Neural progenitor cell (in vitro differentiated cells): ENCODE results near the gene ZNF597. TPM values are rescaled to one million over a fixed set of nuclear protein-coding genes. Genes with fewer than 3 reads are reported as not detected.
A peak's percentile ranks its signal among the peaks of the same experiment; 100 is the strongest.

Experiments used
- DNase-seq: peaks from one replicate; pipeline ENCODE4 v3.0.0-alpha.2; 2016; ENCODE audit warnings: low spot score
- H2AFZ ChIP-seq: fragments of 200-600 bp; sonication (generic); replicated peaks from 2 replicates; pipeline ENCODE4 v1.6.1; 2016; ENCODE audit warnings: antibody characterized with exemption
- H3F3A ChIP-seq: fragments of 200-600 bp; sonication (generic); 2 replicates; pipeline ENCODE4 v1.6.1; 2016; ENCODE audit warnings: antibody characterized with exemption, low read depth
- H3K27ac ChIP-seq: fragments of 200-600 bp; sonication (generic); 2 replicates; pipeline ENCODE4 v1.5.1; 2016; ENCODE audit warnings: mild to moderate bottlenecking
- H3K27me3 ChIP-seq: fragments of 200-600 bp; sonication (generic); 2 replicates; pipeline ENCODE4 v1.6.1; 2016; ENCODE audit warnings: mild to moderate bottlenecking, moderate library complexity
- H3K36me3 ChIP-seq: fragments of 200-600 bp; sonication (generic); 2 replicates; pipeline ENCODE4 v1.5.1; 2016
- H3K4me1 ChIP-seq: fragments of 200-600 bp; sonication (generic); 2 replicates; pipeline ENCODE4 v1.6.1; 2016; ENCODE audit warnings: mixed run types
- H3K4me2 ChIP-seq: fragments of 200-600 bp; sonication (generic); 2 replicates; pipeline ENCODE4 v1.6.1; 2016
- H3K4me3 ChIP-seq: fragments of 200-600 bp; sonication (generic); 2 replicates; pipeline ENCODE4 v1.5.1; 2016
- H3K79me2 ChIP-seq: fragments of 200-600 bp; sonication (generic); 2 replicates; pipeline ENCODE4 v1.6.1; 2016; ENCODE audit warnings: low read depth
- H3K9ac ChIP-seq: fragments of 200-600 bp; sonication (generic); 2 replicates; pipeline ENCODE4 v1.6.1; 2016
- H3K9me3 ChIP-seq: fragments of 200-600 bp; sonication (generic); 2 replicates; pipeline ENCODE4 v1.5.1; 2016; ENCODE audit warnings: low read depth
- H4K20me1 ChIP-seq: fragments of 200-600 bp; sonication (generic); 2 replicates; pipeline ENCODE4 v1.6.1; 2016; ENCODE audit warnings: low read depth
- H3K27ac Mint-ChIP-seq: 3 replicates; pipeline ENCODE4 v1.8.0; 2021; ENCODE audit warnings: mixed read lengths
- H3K27me3 Mint-ChIP-seq: 2 replicates; pipeline ENCODE4 v1.8.0; 2022; ENCODE audit warnings: low read depth, mild to moderate bottlenecking, inconsistent platforms, moderate library complexity, mixed read lengths; ENCODE audit not compliant: insufficient read depth
- H3K36me3 Mint-ChIP-seq: 3 replicates; pipeline ENCODE4 v1.8.0; 2021; ENCODE audit warnings: mixed read lengths
- H3K4me1 Mint-ChIP-seq: 3 replicates; pipeline ENCODE4 v1.8.0; 2021; ENCODE audit warnings: mixed read lengths
- H3K4me3 Mint-ChIP-seq: 3 replicates; pipeline ENCODE4 v1.8.0; 2021; ENCODE audit warnings: mild to moderate bottlenecking, moderate library complexity, mixed read lengths
- H3K9me3 Mint-ChIP-seq: 3 replicates; pipeline ENCODE4 v1.8.0; 2020; ENCODE audit warnings: mixed read lengths
- CTCF ChIP-seq: fragments of 200-600 bp; sonication (generic); IDR thresholded peaks from 2 replicates; pipeline ENCODE4 v1.5.1; 2017; ENCODE audit warnings: antibody characterized with exemption, mild to moderate bottlenecking
- EZH2 ChIP-seq: fragments of 200-600 bp; sonication (generic); IDR thresholded peaks from 2 replicates; pipeline ENCODE4 v1.6.1; 2017; ENCODE audit warnings: antibody characterized with exemption, mild to moderate bottlenecking, moderate library complexity
- EZH2phosphoT487 ChIP-seq: fragments of 200-600 bp; sonication (generic); IDR thresholded peaks from 2 replicates; pipeline ENCODE4 v1.6.1; 2017; ENCODE audit warnings: antibody characterized with exemption
- total RNA-seq: library from RNA; depleted of rRNA; stranded (reverse); fragments of >200 nt; gene quantifications from 2 replicates; pipeline ENCODE4 v1.2.3, GENCODE V29; 2015; ENCODE audit warnings: low replicate concordance

ZNF597 gene
- total RNA-seq, 1 donor from 2014 or later: 1.4 TPM

GRCh38 chr16:3458852-3459361 is 15.6 kb upstream of the ZNF597 start:
- H3K4me3 Mint-ChIP-seq: peak overlapping the region; percentile 96
- Histone ChIP-seq H3K4me2 (peak overlapping the region; percentile 89), H3K27me3 (no peaks in the 10 kb centered on the region), H3K4me3 (peak overlapping the region; percentile 93), H4K20me1 (peaks cover 38% of the 10 kb centered on the region), H2AFZ (no peak overlapping the region), H3K9ac (peak overlapping the region; percentile 85), H3K4me1 (peaks cover 35% of the 10 kb centered on the region), H3K27ac (peak overlapping the region; percentile 96), H3F3A (peaks cover 35% of the 10 kb centered on the region), H3K36me3 (no peaks in the 10 kb centered on the region), H3K9me3 (no peaks in the 10 kb centered on the region), H3K79me2 (peaks cover 57% of the 10 kb centered on the region)
- TF ChIP-seq EZH2 (no peak), CTCF (no peak), EZH2phosphoT487 (no peak)
- peaks cover 42% of the 10 kb centered on the region for H3K4me1 Mint-ChIP-seq
- H3K27me3 Mint-ChIP-seq: peaks cover 5% of the 10 kb centered on the region
- no peaks in the 10 kb centered on the region for H3K9me3 Mint-ChIP-seq
- no peak for DNase-seq
- peaks cover 2% of the 10 kb centered on the region for H3K36me3 Mint-ChIP-seq
- peak overlapping the region; percentile 87 for H3K27ac Mint-ChIP-seq

GRCh38 chr16:3458278-3458851 is 15.1 kb upstream of the ZNF597 start:
- Histone ChIP-seq H3K4me2 (peak overlapping the region; percentile 89), H3K36me3 (no peaks in the 10 kb centered on the region), H3K4me3 (peak overlapping the region; percentile 93), H3K27me3 (no peaks in the 10 kb centered on the region), H3K27ac (peak overlapping the region; percentile 96), H4K20me1 (peaks cover 38% of the 10 kb centered on the region), H3K79me2 (peaks cover 52% of the 10 kb centered on the region), H3K4me1 (peaks cover 35% of the 10 kb centered on the region), H2AFZ (no peak overlapping the region), H3F3A (peaks cover 35% of the 10 kb centered on the region), H3K9ac (peak overlapping the region; percentile 85), H3K9me3 (no peaks in the 10 kb centered on the region)
- H3K4me3 Mint-ChIP-seq: peak overlapping the region; percentile 96
- H3K4me1 Mint-ChIP-seq: peaks cover 42% of the 10 kb centered on the region
- no peaks in the 10 kb centered on the region for H3K9me3 Mint-ChIP-seq
- TF ChIP-seq CTCF (no peak), EZH2phosphoT487 (no peak), EZH2 (no peak)
- H3K36me3 Mint-ChIP-seq: no peaks in the 10 kb centered on the region
- peak; percentile 76 for DNase-seq
- peaks cover 5% of the 10 kb centered on the region for H3K27me3 Mint-ChIP-seq
- peak overlapping the region; percentile 87 for H3K27ac Mint-ChIP-seq

DNA sequence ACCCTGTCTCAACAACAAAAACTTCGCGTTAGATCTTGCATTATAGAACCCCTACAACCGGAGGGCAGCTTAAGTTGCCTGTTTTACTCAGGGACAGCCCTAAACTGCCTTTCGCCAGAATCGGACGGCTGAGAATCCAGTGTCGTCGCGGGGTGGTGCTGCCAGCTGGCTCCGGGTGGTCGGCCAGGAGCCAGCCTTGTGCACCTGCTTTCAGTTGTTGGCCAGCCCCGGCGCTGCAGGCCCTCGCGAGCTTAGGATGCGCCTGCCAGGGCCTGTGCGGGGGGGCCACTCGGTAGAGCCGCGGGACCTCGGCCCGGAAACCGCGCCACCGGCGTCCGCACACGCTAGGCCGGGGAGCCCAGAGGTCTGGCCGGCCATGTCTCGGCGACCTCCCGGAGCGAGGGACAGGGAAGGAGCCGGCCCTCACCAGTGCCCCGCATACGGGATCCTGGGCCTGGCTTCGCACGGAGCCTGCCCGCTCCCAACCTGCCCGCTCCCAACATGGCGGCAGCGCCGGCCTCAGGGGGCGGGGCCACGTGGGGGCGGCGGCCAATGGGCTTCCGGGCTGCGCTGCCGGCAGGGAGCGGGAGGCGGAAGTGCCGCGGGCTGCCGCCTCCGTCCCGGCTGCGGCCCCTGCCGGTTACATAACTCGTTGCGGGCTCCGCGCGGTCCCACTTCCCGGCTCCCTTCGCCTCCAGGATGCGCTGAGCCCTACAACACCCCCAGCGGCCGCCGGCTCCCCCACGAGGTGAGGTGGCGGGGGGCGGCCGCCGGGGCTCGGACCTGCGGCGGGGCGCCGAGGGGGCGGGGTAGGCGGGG is 14.3 kb upstream of the ZNF597 start:
- H3K4me3 Mint-ChIP-seq: peak overlapping the region; percentile 88
- peaks cover 35% of the 10 kb centered on the region for H3F3A ChIP-seq
- H3K9me3 ChIP-seq: no peaks in the 10 kb centered on the region
- peak; percentile 98 for DNase-seq
- peak overlapping the region; percentile 89 for H3K4me2 ChIP-seq
- H2AFZ ChIP-seq: peak overlapping the region; percentile 78
- peaks cover 42% of the 10 kb centered on the region for H3K4me1 Mint-ChIP-seq
- H3K27ac Mint-ChIP-seq: peak overlapping the region; percentile 91
- peak overlapping the region; percentile 96 for H3K27ac ChIP-seq
- H3K79me2 ChIP-seq: peaks cover 45% of the 10 kb centered on the region
- H4K20me1 ChIP-seq: peaks cover 38% of the 10 kb centered on the region
- H3K27me3 ChIP-seq: no peaks in the 10 kb centered on the region
- peaks cover 5% of the 10 kb centered on the region for H3K27me3 Mint-ChIP-seq
- no peaks in the 10 kb centered on the region for H3K36me3 Mint-ChIP-seq
- TF ChIP-seq CTCF (peak; percentile 63), EZH2 (no peak)
- peak overlapping the region; percentile 93 for H3K4me3 ChIP-seq
- H3K4me1 ChIP-seq: peaks cover 35% of the 10 kb centered on the region
- H3K9me3 Mint-ChIP-seq: no peaks in the 10 kb centered on the region
- peak overlapping the region; percentile 85 for H3K9ac ChIP-seq
- no peaks in the 10 kb centered on the region for H3K36me3 ChIP-seq
